Stimulated activated CD8-positive, alpha-beta memory T cell treated with anti-CD3 and anti-CD28 coated beads, Interleukin-12 subunit alpha, Interleukin-12 subunit beta, amount 100 ng/mL, for 24 hours (primary cell): ENCODE measurements around the gene DNAJB6.

ENCODE experiments used
- DNase-seq: peaks from one replicate; pipeline ENCODE4 v3.0.0-alpha.2; 2020; ENCODE audit errors: extremely low read depth

DNAJB6 gene

GRCh38 chr7:157336383-157337315 is at the start of gene DNAJB6:
Gene DNAJB6 (plus strand): TSS chr7:157337004. CDS start chr7:157358573, 21,569 bp downstream.
- peak; percentile 85 for DNase-seq

- no peak for DNase-seq
Observed at GRCh38 chr7:157291404-157292080, 45.3 kb upstream of the DNAJB6 start.

GRCh38 chr7:157292258-157292657 is 44.5 kb upstream of the DNAJB6 start:
- no peak for DNase-seq

- no peak for DNase-seq
Observed at GRCh38 chr7:157292770-157293412, 43.9 kb upstream of the DNAJB6 start.

GRCh38 chr7:157293413-157293788 is 43.4 kb upstream of the DNAJB6 start:
- DNase-seq, result no peak

GRCh38 chr7:157294773-157295172 is 42.0 kb upstream of the DNAJB6 start:
- DNase-seq, result no peak

- DNase-seq, result no peak
Observed at GRCh38 chr7:157295338-157295737, 41.5 kb upstream of the DNAJB6 start.

GRCh38 chr7:157297185-157297584 is 39.6 kb upstream of the DNAJB6 start:
- no peak for DNase-seq

- DNase-seq, result no peak
Observed at GRCh38 chr7:157299317-157299612, 37.5 kb upstream of the DNAJB6 start.

GRCh38 chr7:157299613-157300368 is 37.0 kb upstream of the DNAJB6 start:
- no peak for DNase-seq

- DNase-seq, result no peak
Observed at GRCh38 chr7:157300369-157300825, 36.4 kb upstream of the DNAJB6 start.

- DNase-seq, result no peak
Observed at GRCh38 chr7:157301610-157302120, 35.1 kb upstream of the DNAJB6 start.

- no peak for DNase-seq
Observed at GRCh38 chr7:157306846-157307838, 29.7 kb upstream of the DNAJB6 start.

- no peak for DNase-seq
Observed at GRCh38 chr7:157309988-157310668, 26.7 kb upstream of the DNAJB6 start.

- no peak for DNase-seq
Observed at GRCh38 chr7:157310676-157311185, 26.1 kb upstream of the DNAJB6 start.

- no peak for DNase-seq
Observed at GRCh38 chr7:157312941-157313340, 23.9 kb upstream of the DNAJB6 start.

- DNase-seq, result no peak
Observed at GRCh38 chr7:157313645-157314044, 23.2 kb upstream of the DNAJB6 start.

- no peak for DNase-seq
Observed at GRCh38 chr7:157318015-157318706, 18.6 kb upstream of the DNAJB6 start.

- DNase-seq, result no peak
Observed at GRCh38 chr7:157320608-157320980, 16.2 kb upstream of the DNAJB6 start.
